ENCODE measurements around the gene IL1RAPL2. TPM values are rescaled to one million over a fixed set of nuclear protein-coding genes. Genes with fewer than 3 reads are reported as not detected.
A peak's percentile ranks its signal among the peaks of the same experiment; 100 is the strongest.

Gene IL1RAPL2
- total RNA-seq, 1 donor from 2014 or later: not detected

- DNase-seq (ENCODE audit: low read depth): no peak
Measured at GRCh38 chrX:105462186-105462585, 896.2 kb downstream of the IL1RAPL2 start.

DNA sequence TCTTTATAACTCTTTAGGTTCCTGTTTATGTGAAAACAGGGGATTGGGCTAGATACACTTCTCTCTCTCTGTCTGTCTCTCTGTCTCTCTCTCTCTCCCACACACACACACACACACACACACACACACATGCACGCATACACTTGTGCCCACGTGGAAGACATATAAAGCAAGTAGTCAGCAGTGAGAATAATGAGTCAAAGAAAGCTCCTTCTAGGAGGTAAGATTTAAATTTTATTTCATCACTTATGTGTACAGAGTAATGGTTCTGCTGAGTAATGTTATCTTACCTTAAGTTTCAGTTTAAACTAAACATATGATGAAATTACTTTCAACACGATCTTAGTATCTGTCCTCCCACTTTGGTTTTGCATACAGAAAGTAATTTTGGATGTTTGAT lies 897.5 kb downstream of the IL1RAPL2 start:
- DNase-seq (ENCODE audit: low read depth): no peak

DNA sequence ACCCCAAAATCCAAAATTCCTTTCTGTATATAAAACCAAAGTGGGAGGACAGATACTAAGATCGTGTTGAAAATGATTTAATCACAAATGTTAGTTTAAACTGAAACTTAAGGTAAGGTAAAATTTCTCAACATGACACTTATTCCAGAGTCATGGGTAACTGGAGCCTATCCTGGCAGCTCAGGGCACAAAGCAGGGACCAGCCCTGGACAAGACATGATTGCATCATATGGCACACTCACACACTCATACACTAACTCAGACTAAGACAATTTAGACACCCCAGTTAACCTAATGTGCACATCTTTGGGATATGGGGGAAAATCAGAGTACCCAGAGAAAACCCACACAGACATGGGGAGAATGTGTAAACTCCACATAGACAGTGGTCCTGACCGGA lies 898.6 kb downstream of the IL1RAPL2 start:
- no peak for DNase-seq (ENCODE audit: low read depth)

- DNase-seq (ENCODE audit: low read depth): no peak
Measured at GRCh38 chrX:105468741-105469140, 902.7 kb downstream of the IL1RAPL2 start.

- DNase-seq (ENCODE audit: low read depth): peak; percentile 38
Measured at GRCh38 chrX:105471597-105471996, 905.6 kb downstream of the IL1RAPL2 start.

DNA sequence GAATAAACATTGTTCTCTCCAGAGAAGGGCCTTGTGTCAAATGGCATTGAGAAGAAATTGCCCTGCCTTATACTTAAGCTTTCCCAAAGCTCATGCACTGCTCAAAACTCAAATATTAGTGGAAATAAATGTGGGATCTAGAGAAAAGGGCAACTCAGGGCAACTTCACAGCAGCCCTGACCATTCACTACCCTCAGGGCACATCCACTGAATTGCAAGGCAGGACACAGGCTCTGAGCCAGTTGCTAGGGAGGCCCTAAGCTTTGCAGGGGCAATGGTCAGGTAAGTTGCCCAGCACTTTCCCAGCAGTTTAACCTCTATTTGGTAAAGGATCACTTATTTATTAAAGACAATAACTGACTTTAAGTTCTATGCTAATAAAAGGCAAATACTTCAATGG lies 909.8 kb downstream of the IL1RAPL2 start:
- DNase-seq (ENCODE audit: low read depth): peak; percentile 55

DNA sequence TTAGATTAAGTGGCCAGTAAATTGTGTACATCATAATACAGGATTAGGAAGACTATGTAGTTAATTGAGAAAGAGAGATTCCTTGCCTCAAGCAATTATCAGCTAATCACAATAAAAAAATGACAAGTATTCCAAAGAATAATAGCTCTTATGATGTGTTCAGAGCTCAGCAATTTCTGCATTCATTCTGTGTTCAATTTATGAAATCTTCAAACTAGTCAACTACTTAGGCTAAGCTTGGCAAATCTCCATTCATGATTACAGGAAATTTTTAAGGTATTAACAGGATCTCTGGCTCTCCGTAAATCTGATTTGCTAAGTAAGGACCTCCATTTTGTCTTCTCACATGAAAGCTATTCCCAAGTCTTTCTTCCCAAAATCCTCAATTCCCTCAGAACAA lies 911.4 kb downstream of the IL1RAPL2 start:
- no peak for DNase-seq (ENCODE audit: low read depth)

DNA sequence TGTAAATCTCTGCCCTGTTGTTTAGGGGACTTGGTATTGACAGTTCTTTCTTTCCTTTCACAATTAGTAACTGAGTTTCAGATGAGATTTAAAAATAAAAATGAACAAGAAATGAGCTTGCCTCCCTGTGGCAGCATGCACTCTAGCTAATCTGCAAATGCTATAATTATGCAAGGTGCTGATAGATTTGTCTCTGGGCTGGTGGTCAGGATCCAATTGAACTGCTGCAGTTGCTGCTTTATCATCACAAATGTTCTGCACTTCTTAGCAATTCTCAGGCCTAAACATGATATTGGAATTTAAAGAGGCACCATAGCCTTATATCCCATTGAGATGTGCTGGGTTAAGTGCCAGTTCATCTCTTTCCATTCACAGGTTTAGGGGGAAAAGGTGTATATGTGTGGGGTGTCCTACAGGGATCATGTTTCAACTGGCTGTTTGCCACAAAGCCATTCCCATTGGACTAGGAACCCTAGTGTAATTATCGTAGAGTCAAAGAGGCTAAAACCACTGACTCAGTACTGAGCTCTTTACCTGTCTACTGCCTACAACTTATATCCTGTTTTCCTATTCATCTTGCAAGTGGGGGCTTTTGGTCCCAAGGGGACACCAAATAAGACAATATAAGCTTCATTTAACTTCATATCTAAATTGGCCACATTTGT lies 914.8 kb downstream of the IL1RAPL2 start:
- no peak for DNase-seq (ENCODE audit: low read depth)

DNA sequence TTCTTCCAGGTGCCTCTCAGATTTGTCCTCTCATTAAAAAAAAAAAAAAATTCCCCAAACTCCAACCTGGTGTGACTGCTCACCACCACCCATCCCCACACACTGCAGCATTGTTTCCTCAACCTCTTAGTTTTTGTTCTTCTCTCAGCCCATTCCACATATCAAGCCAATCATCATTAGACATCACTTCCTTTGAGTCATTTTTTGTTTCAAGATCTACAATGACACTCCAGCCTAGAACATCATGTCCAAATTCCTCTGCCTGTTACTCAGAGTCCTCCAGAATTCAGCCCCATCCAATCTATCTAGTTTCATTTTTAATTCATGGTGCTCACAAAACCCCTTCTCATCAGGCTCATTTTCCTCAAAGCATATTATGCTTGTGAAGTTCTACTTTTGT lies 917.0 kb downstream of the IL1RAPL2 start:
- DNase-seq (ENCODE audit: low read depth): peak; percentile 32

DNA sequence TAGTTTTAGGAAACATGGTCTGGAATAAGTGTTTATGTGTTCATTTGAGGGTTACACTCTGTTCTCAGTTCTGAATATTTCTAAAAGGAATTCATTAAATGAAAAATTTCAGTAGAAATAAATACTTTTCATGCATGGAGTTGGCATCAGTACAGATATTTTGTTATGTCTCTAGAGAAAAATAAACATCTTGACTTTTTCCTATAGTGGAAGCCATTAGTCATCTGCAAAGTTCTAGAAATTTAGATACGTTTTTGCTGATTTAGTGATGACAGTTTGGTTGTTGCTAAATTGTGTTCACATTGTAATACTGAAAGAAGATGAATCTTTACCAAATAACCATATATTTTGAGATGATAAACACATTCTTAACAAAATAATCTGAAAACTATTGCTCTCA lies 922.7 kb downstream of the IL1RAPL2 start:
- DNase-seq (ENCODE audit: low read depth): no peak

DNA sequence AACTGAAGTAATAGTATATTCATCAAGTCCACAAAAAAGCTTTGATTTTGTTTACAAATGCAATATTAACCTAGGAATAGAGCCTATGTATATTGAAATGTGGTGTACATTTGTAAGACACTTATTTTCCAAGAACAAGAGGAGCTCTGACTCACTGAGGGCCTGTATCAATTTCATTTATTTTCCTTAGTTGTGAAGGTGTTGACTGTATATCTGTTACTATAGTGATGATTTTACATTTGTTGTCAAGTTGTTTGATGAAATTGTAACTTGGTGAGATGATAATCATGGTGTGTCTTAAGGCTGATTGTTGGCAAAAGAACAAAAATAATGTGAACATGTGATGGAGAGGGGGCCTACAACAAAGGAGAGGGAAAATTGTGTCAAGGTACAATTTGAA lies 929.4 kb downstream of the IL1RAPL2 start:
- DNase-seq (ENCODE audit: low read depth): peak; percentile 7

- DNase-seq (ENCODE audit: low read depth): no peak
Measured at GRCh38 chrX:105502336-105502735, 936.3 kb downstream of the IL1RAPL2 start.

GRCh38 chrX:105515561-105515960 lies 949.6 kb downstream of the IL1RAPL2 start:
- no peak for DNase-seq (ENCODE audit: low read depth)

GRCh38 chrX:105526431-105526830 lies 960.4 kb downstream of the IL1RAPL2 start:
- DNase-seq (ENCODE audit: low read depth): no peak

DNA sequence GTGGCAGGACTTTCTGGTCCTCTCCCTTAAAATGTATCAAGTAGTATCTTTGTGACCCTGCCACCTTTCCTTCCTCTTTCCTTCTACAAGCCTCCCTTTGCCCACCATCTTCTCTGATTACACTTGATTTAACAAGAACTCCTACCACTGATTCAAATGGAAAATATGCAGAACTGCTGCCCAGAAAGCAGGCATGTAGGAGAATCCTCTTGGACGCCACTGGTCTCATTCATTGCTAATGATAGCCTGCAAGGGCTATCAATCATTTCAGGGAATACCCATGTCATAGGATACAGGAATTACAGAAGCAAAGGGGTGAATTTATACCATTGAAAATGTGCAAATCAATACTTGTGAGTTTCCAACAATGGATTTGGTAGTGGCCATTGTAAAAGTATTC lies 961.8 kb downstream of the IL1RAPL2 start:
- DNase-seq (ENCODE audit: low read depth): no peak

DNA sequence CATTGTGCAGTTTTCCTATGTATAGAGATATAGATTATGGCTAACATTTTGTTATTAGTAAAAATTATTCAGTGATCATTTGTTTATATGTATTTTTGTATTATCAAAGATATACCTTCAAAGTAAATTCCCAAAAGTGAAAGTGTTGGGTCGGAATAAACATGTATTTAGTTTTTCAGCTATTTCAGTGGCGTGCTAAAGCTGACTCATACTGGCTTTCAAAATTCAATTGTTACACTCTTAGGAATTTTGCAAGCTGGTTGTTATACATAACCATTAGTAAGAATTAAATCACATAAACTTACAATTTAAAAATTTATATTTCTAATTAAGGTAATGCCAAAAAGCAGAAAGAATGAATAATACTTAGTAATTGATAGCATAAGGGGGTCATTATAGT lies 968.0 kb downstream of the IL1RAPL2 start:
- DNase-seq (ENCODE audit: low read depth): no peak

- no peak for DNase-seq (ENCODE audit: low read depth)
Measured at GRCh38 chrX:105543283-105543682, 977.3 kb downstream of the IL1RAPL2 start.

GRCh38 chrX:105550043-105550663 lies 984.2 kb downstream of the IL1RAPL2 start:
- DNase-seq (ENCODE audit: low read depth): no peak

DNA sequence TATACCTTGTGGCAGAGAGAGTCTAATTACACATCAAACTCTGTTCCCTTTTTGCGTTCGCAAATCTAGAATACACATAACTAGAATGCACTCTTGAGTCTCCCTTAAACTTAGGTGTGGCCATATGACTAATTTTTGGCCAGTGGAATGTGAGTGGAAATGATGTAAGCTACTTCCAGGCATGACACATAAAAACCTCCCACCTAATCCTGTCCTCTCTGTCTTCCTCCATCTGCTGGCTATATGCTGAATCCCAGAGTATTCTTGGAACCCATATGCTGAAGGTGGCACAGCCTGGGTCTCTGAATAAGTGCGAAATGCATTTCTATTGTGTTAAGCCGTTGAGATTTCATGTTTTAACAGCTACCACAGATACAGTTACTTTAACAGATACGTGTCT lies 986.4 kb downstream of the IL1RAPL2 start:
- peak; percentile 23 for DNase-seq (ENCODE audit: low read depth)

GRCh38 chrX:105553118-105553517 lies 987.1 kb downstream of the IL1RAPL2 start:
- DNase-seq (ENCODE audit: low read depth): no peak

DNA sequence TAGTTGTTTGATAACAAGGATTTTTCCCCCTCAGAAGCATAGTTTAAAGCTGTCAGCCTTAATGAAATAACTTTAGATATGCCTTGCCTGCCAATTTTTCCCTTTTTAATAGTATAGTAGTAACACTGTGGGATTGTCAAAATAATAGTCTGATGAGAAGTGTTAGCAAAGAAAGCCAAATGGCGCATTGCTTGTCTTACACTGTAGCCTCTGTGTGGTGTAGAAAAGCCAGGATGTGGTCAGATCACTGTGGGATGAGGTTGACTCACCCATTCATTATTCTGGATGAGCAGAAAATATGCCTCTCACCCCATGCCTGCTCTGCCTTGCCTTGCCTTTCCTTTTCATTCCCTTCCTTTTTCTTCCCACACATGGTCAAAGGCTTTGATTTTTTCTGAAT lies 998.5 kb downstream of the IL1RAPL2 start:
- peak; percentile 82 for DNase-seq (ENCODE audit: low read depth)

DNA sequence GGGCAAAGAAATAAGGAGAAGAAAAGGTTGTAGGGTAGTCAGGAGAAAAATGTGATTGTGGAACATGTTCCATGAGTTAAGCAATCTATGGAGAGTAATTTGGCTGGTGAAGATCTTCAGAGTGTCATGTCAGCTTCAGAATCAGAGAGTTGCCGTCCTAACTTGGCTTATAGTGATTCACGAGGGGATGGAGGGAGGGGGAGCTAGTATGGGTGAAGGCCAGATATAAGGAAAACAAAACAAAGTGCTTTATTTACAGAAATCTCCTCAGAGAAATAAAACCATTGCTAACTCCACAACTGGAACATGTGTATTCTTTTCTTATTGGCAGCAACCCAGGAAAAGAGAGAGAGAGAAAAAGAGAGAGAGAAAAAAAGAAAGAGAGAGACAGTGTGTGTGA lies 999.9 kb downstream of the IL1RAPL2 start:
- DNase-seq (ENCODE audit: low read depth): no peak

- DNase-seq (ENCODE audit: low read depth): no peak
Measured at GRCh38 chrX:105567082-105567481, 1001.1 kb downstream of the IL1RAPL2 start.

GRCh38 chrX:105608745-105609144 lies 1042.7 kb downstream of the IL1RAPL2 start:
- DNase-seq (ENCODE audit: low read depth): no peak

All from renal cortical epithelial cell (primary cell).